HepG2 (cell line): ENCODE results near the gene ZNF440. TPM values are rescaled to one million over a fixed set of nuclear protein-coding genes. Genes with fewer than 3 reads are reported as not detected.
A peak's percentile ranks its signal among the peaks of the same experiment; 100 is the strongest.

Experiments
- ARNT2 ChIP-seq: sonication (generic); formaldehyde crosslinking; IDR thresholded peaks from 2 replicates; pipeline ENCODE4 v1.8.0; 2022; ENCODE audit warnings: mild to moderate bottlenecking, low read depth, missing genetic modification reagents, moderate library complexity
- FLYWCH1 ChIP-seq: sonication (generic); formaldehyde crosslinking; IDR thresholded peaks from 2 replicates; pipeline ENCODE4 v1.8.1; 2023; ENCODE audit warnings: mild to moderate bottlenecking, missing genetic modification reagents
- FOXA3 ChIP-seq: IDR thresholded peaks from 2 replicates; pipeline ENCODE4 v1.6.1; 2016; ENCODE audit warnings: missing genetic modification reagents, missing compliant biosample characterization
- HDAC1 ChIP-seq: sonication (generic); formaldehyde crosslinking; IDR thresholded peaks from 2 replicates; pipeline ENCODE4 v1.5.1; 2020; ENCODE audit warnings: mild to moderate bottlenecking, missing genetic modification reagents
- KMT2A ChIP-seq: sonication (generic); formaldehyde crosslinking; IDR thresholded peaks from 2 replicates; pipeline ENCODE4 v1.4.0; 2020; ENCODE audit warnings: missing genetic modification reagents
- MAF1 ChIP-seq: sonication (generic); formaldehyde crosslinking; IDR thresholded peaks from 2 replicates; pipeline ENCODE4 v1.5.0; 2020; ENCODE audit warnings: missing genetic modification reagents, borderline replicate concordance
- MED1 ChIP-seq: sonication (generic); formaldehyde crosslinking; IDR thresholded peaks from 2 replicates; pipeline ENCODE4 v1.4.0; 2020; ENCODE audit warnings: missing genetic modification reagents
- MTF2 ChIP-seq: sonication (generic); formaldehyde crosslinking; IDR thresholded peaks from 2 replicates; pipeline ENCODE4 v1.5.0; 2020; ENCODE audit warnings: missing genetic modification reagents, borderline replicate concordance
- NR2F6 ChIP-seq, 2 experiments: IDR thresholded peaks; 2 replicates each; pipeline ENCODE4 v1.6.1; 2016; ENCODE audit warnings: antibody characterized with exemption in 1 of 2, mild to moderate bottlenecking in 1 of 2
- RARA ChIP-seq: IDR thresholded peaks from 2 replicates; pipeline ENCODE4 v1.6.1; 2016; ENCODE audit warnings: missing genetic modification reagents, missing compliant biosample characterization
- SP4 ChIP-seq: sonication (generic); formaldehyde crosslinking; IDR thresholded peaks from 2 replicates; pipeline ENCODE4 v1.8.1; 2023; ENCODE audit warnings: mild to moderate bottlenecking, missing genetic modification reagents
- ZFP37 ChIP-seq: sonication (generic); formaldehyde crosslinking; IDR thresholded peaks from 2 replicates; pipeline ENCODE4 v1.4.0; 2020; ENCODE audit warnings: missing genetic modification reagents, borderline replicate concordance
- ZKSCAN1 ChIP-seq: fragments of 150-350 bp; IDR thresholded peaks from 2 replicates; pipeline ENCODE4 v1.6.1; 2014; ENCODE audit warnings: low read length
- ZMYM3 ChIP-seq: sonication (generic); formaldehyde crosslinking; IDR thresholded peaks from 2 replicates; pipeline ENCODE4 v1.5.1; 2020; ENCODE audit warnings: mild to moderate bottlenecking, missing genetic modification reagents
- ZNF230 ChIP-seq: sonication (generic); formaldehyde crosslinking; IDR thresholded peaks from 2 replicates; pipeline ENCODE4 v1.4.0; 2020; ENCODE audit warnings: mild to moderate bottlenecking, missing genetic modification reagents
- ZNF263 ChIP-seq: sonication (generic); formaldehyde crosslinking; IDR thresholded peaks from 2 replicates; pipeline ENCODE4 v1.4.0; 2020; ENCODE audit warnings: missing genetic modification reagents
- ZNF292 ChIP-seq: sonication (generic); formaldehyde crosslinking; IDR thresholded peaks from 2 replicates; pipeline ENCODE4 v1.8.1; 2022; ENCODE audit warnings: mild to moderate bottlenecking, low read depth, missing genetic modification reagents, borderline replicate concordance
- ZNF354B ChIP-seq: sonication (generic); formaldehyde crosslinking; IDR thresholded peaks from 2 replicates; pipeline ENCODE4 v1.8.0; 2022; ENCODE audit warnings: mild to moderate bottlenecking, missing genetic modification reagents
- ZNF446 ChIP-seq: sonication (generic); formaldehyde crosslinking; IDR thresholded peaks from 2 replicates; pipeline ENCODE4 v1.5.0; 2020; ENCODE audit warnings: mild to moderate bottlenecking, missing genetic modification reagents
- ZNF543 ChIP-seq: sonication (generic); formaldehyde crosslinking; IDR thresholded peaks from 2 replicates; pipeline ENCODE4 v1.4.0; 2020; ENCODE audit warnings: mild to moderate bottlenecking, missing genetic modification reagents
- ZNF891 ChIP-seq: sonication (generic); formaldehyde crosslinking; IDR thresholded peaks from 2 replicates; pipeline ENCODE4 v1.5.0; 2020; ENCODE audit warnings: mild to moderate bottlenecking, missing genetic modification reagents
- ZSCAN12 ChIP-seq: sonication (generic); formaldehyde crosslinking; IDR thresholded peaks from 2 replicates; pipeline ENCODE4 v1.9.0; 2021; ENCODE audit warnings: mild to moderate bottlenecking, missing genetic modification reagents
- polyA plus RNA-seq, 8 experiments: library from polyadenylated mRNA; depleted of rRNA in 3 of 8; stranded (reverse) in 7 of 8; unstranded in 1 of 8; fragments of >200 nt; fragmentation: Illumina TruSeq in 4 of 8; extraction: Trizol in 4 of 8; gene quantifications; 2 replicates each; pipeline versions ENCODE4 v1.2.1 to v1.2.3, GENCODE V29; 2011 to 2016; ENCODE audit warnings: low read depth in 4 of 8, missing spikeins in 1 of 8, mixed read lengths in 1 of 8; ENCODE audit not compliant: insufficient read depth in 1 of 8
- total RNA-seq, 5 experiments: library from RNA; depleted of rRNA; stranded (reverse); fragments of >200 nt; fragmentation: Illumina TruSeq; extraction: Trizol; gene quantifications; 2 replicates each; pipeline ENCODE4 v1.2.3, GENCODE V29; 2016; ENCODE audit warnings: low read depth in 1 of 5
- TF ChIP-seq, protein P1 (sequence below): IDR thresholded peaks from 2 replicates; pipeline ENCODE4 v1.6.1; 2012; ENCODE audit warnings: inconsistent platforms
- TF ChIP-seq, protein P2 (sequence below): sonication (generic); formaldehyde crosslinking; IDR thresholded peaks from 2 replicates; pipeline ENCODE4 v1.8.1; 2023; ENCODE audit warnings: mild to moderate bottlenecking, moderate library complexity, missing genetic modification reagents
- TF ChIP-seq, protein P3 (sequence below): IDR thresholded peaks from 2 replicates; pipeline ENCODE4 v1.6.1; 2018; ENCODE audit warnings: missing genetic modification reagents
- TF ChIP-seq, protein P4 (sequence below): sonication (generic); formaldehyde crosslinking; IDR thresholded peaks from 2 replicates; pipeline ENCODE4 v1.4.0; 2020; ENCODE audit warnings: missing genetic modification reagents, borderline replicate concordance

Gene ZNF440
- total and polyA plus RNA-seq, 2 of the 13 experiments (the other 11 are each of a cell fraction or from before 2014, with no cell fraction given), result 2.7 to 12.4 TPM

DNA sequence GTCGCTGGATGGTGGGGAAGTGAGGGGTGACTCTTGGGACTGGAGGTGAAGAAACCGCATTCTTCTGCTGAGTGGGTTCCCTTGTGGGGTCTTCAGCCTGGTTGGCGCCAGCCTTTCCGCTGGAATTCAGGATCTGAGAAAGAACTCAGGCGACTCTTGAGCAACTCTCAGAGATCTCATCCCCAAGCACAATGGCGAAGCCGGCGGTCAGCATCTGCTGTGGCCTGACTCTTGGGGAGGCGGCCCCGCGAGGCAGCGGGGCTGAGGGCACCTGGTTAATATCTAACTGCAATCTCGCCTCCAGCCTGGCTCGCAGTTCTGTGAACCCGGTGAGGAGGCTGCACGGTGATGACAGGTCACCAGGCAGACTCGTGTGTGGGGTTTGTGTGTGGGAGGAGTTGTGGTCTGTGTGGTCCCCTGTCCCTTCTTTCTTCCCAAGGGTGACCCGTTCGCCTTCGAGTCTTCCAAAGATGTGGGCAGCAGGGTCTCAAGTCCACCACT lies 46.4 kb upstream of the ZNF440 start (continued):
- TF ChIP-seq ZNF230 (0 out of 2 replicates have a peak, but pooled peaks have one; percentile 6), MAF1 (no peak), ZSCAN12 (0 out of 2 replicates have a peak, but pooled peaks have one; percentile 7), ZNF292 (CRISPR knock-in tag) (peak; percentile 84), FOXA3 (CRISPR knock-in tag) (peak; percentile 26), MED1 (CRISPR knock-in tag) (peak; percentile 47), RARA (CRISPR knock-in tag) (peak; percentile 47; the same call in 1 of the 2 replicates), ZNF891 (CRISPR knock-in tag) (peak; percentile 18; the same call in 1 of the 2 replicates), NR2F6 (IDR thresholded peaks at IDR 0.05) (no peak), NR2F6 (CRISPR knock-in tag; IDR thresholded peaks at IDR 0.05) (peak; percentile 40; the same call in 1 of the 2 replicates), SP4 (CRISPR knock-in tag) (peak; percentile 38; the same call in 1 of the 2 replicates), ARNT2 (CRISPR knock-in tag) (no peak), KMT2A (CRISPR knock-in tag) (peak; percentile 69; the same call in 1 of the 2 replicates), HDAC1 (CRISPR knock-in tag) (peak; percentile 49; the same call in 1 of the 2 replicates), ZNF543 (CRISPR knock-in tag) (0 out of 2 replicates have a peak, but pooled peaks have one; percentile 16), ZFP37 (CRISPR knock-in tag) (0 out of 2 replicates have a peak, but pooled peaks have one; percentile 54), FLYWCH1 (CRISPR knock-in tag) (0 out of 2 replicates have a peak, but pooled peaks have one; percentile 12), ZNF446 (no peak), ZMYM3 (CRISPR knock-in tag) (0 out of 2 replicates have a peak, but pooled peaks have one; percentile 29), ZNF354B (no peak), MTF2 (0 out of 2 replicates have a peak, but pooled peaks have one; percentile 72), ZNF263 (CRISPR knock-in tag) (0 out of 2 replicates have a peak, but pooled peaks have one; percentile 44), ZKSCAN1 (no peak)
- TF ChIP-seq, protein P1, sequence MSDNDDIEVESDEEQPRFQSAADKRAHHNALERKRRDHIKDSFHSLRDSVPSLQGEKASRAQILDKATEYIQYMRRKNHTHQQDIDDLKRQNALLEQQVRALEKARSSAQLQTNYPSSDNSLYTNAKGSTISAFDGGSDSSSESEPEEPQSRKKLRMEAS, result 0 out of 2 replicates have a peak, but pooled peaks have one; percentile 30
- TF ChIP-seq, protein P2, sequence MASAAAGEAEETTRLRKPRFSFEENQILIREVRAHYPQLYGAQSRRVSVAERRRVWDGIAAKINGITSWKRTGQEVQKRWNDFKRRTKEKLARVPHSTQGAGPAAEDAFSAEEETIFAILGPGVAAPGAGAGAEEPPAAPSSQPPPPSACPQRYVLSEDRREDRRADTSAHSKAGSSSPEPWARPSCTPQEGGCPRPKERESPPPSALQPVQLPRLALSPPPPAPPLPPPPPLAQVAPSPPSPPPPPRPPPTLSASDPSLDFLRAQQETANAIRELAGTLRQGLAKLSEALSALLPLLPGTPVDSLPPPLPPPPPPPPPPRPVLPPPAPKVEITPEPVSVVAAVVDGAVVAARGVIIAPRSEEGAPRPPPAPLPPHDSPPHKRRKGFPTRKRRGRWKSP (CRISPR knock-in tag), result peak; percentile 14; the same call in 1 of the 2 replicates
- TF ChIP-seq, protein P3, sequence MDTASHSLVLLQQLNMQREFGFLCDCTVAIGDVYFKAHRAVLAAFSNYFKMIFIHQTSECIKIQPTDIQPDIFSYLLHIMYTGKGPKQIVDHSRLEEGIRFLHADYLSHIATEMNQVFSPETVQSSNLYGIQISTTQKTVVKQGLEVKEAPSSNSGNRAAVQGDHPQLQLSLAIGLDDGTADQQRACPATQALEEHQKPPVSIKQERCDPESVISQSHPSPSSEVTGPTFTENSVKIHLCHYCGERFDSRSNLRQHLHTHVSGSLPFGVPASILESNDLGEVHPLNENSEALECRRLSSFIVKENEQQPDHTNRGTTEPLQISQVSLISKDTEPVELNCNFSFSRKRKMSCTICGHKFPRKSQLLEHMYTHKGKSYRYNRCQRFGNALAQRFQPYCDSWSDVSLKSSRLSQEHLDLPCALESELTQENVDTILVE (CRISPR knock-in tag), result 0 out of 2 replicates have a peak, but pooled peaks have one; percentile 23
- TF ChIP-seq, protein P4, sequence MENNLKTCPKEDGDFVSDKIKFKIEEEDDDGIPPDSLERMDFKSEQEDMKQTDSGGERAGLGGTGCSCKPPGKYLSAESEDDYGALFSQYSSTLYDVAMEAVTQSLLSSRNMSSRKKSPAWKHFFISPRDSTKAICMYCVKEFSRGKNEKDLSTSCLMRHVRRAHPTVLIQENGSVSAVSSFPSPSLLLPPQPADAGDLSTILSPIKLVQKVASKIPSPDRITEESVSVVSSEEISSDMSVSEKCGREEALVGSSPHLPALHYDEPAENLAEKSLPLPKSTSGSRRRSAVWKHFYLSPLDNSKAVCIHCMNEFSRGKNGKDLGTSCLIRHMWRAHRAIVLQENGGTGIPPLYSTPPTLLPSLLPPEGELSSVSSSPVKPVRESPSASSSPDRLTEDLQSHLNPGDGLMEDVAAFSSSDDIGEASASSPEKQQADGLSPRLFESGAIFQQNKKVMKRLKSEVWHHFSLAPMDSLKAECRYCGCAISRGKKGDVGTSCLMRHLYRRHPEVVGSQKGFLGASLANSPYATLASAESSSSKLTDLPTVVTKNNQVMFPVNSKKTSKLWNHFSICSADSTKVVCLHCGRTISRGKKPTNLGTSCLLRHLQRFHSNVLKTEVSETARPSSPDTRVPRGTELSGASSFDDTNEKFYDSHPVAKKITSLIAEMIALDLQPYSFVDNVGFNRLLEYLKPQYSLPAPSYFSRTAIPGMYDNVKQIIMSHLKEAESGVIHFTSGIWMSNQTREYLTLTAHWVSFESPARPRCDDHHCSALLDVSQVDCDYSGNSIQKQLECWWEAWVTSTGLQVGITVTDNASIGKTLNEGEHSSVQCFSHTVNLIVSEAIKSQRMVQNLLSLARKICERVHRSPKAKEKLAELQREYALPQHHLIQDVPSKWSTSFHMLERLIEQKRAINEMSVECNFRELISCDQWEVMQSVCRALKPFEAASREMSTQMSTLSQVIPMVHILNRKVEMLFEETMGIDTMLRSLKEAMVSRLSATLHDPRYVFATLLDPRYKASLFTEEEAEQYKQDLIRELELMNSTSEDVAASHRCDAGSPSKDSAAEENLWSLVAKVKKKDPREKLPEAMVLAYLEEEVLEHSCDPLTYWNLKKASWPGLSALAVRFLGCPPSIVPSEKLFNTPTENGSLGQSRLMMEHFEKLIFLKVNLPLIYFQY (CRISPR knock-in tag), result 0 out of 2 replicates have a peak, but pooled peaks have one; percentile 38
